ENCODE results near the gene CKAP2L. TPM values are rescaled to one million over a fixed set of nuclear protein-coding genes. Genes with fewer than 3 reads are reported as not detected.

CKAP2L gene
- total and polyA plus RNA-seq, 9 of the 15 experiments (the other 6 are each of a cell fraction or from before 2014, with no cell fraction given), result 10.4 to 21.9 (median 14.2) TPM

- TF ChIP-seq L3MBTL2 (IDR thresholded peaks at IDR 0.05), result peak; percentile 80
- TF ChIP-seq HNRNPLL (IDR thresholded peaks at IDR 0.05; ENCODE audit: low read depth, low read length, poor library complexity, severe bottlenecking), result peak; percentile 82
- peak; percentile 93 for TF ChIP-seq MAX (CRISPR knock-in tag; IDR thresholded peaks at IDR 0.05)
- TF ChIP-seq FOS (IDR thresholded peaks at IDR 0.05; ENCODE audit: extremely low read depth, insufficient read length), result peak; percentile 88
- peak; percentile 83 for TF ChIP-seq E2F1 (CRISPR knock-in tag; IDR thresholded peaks at IDR 0.05)
- peak; percentile 30 for TF ChIP-seq FIP1L1 (IDR thresholded peaks at IDR 0.05; ENCODE audit: low read depth, low read length, poor library complexity, severe bottlenecking)
- TF ChIP-seq EP400 (IDR thresholded peaks at IDR 0.05), result peak; percentile 98
- TF ChIP-seq ETV1 (tag; conservative IDR thresholded peaks at IDR 0.05; ENCODE audit: low read depth), result no peak
- TF ChIP-seq ZNF740 (CRISPR knock-in tag; IDR thresholded peaks at IDR 0.05), result 0 out of 2 replicates have a peak, but pooled peaks have one; percentile 24
- TF ChIP-seq ZNF740 (tag; IDR thresholded peaks at IDR 0.05), result no peak
- TF ChIP-seq ID3 (CRISPR knock-in tag; IDR thresholded peaks at IDR 0.05), result no peak
- no peak for TF ChIP-seq ID3 (tag; IDR thresholded peaks at IDR 0.05)
- TF ChIP-seq STAT6 (CRISPR knock-in tag; IDR thresholded peaks at IDR 0.05), result peak; percentile 59; the same call in 1 of the 2 replicates
- TF ChIP-seq EGR1 (conservative IDR thresholded peaks at IDR 0.05), result peak; percentile 92
- peak; percentile 41; the same call in 1 of the 2 replicates for TF ChIP-seq MXI1 (IDR thresholded peaks at IDR 0.05; ENCODE audit: low read depth, low read length)
- no peak for TF ChIP-seq BMI1 (IDR thresholded peaks at IDR 0.05; ENCODE audit: low read length)
- TF ChIP-seq SP2 (IDR thresholded peaks at IDR 0.05; ENCODE audit: extremely low read depth, low read depth, low read length, poor library complexity, severe bottlenecking), result peak; percentile 70
- TF ChIP-seq NCOA1 (IDR thresholded peaks at IDR 0.05; ENCODE audit: low read depth), result 0 out of 2 replicates have a peak, but pooled peaks have one; percentile 37
- TF ChIP-seq HDAC1 (IDR thresholded peaks at IDR 0.05), result peak; percentile 44 to 98; a peak in 2 of 4 replicates
- TF ChIP-seq RBM25 (IDR thresholded peaks at IDR 0.05; ENCODE audit: low read depth, low read length, severe bottlenecking), result peak; percentile 97
Observed at GRCh38 chr2:112764071-112765044, at the start of gene CKAP2L (continued).
